Stomach (tissue), 9 donors: Measurements from ENCODE around the gene BCL3. TPM values are rescaled to one million over a fixed set of nuclear protein-coding genes. Genes with fewer than 3 reads are reported as not detected.
A peak's percentile ranks its signal among the peaks of the same experiment; 100 is the strongest.

Source experiments
- DNase-seq, 2 donors: peaks; one replicate each; pipeline versions ENCODE4 v3.0.0 to v3.0.0-alpha.2; 2013 to 2019
- H3K27ac ChIP-seq, 5 donors: fragments of 200-600 bp in 4 of 5; sonication (generic) in 4 of 5; one replicate each; pipeline ENCODE4 v1.5.1; 2013 to 2019; ENCODE audit warnings: mild to moderate bottlenecking in 1 of 5, moderate library complexity in 1 of 5
- H3K27me3 ChIP-seq, 3 donors: fragments of 200-600 bp; sonication (generic); one replicate each; pipeline ENCODE4 v1.5.1; 2017 to 2019; ENCODE audit warnings: mixed run types in 1 of 3
- H3K36me3 ChIP-seq, 4 donors: fragments of 200-600 bp; sonication (generic); 1 replicate in 3 of 4; 2 replicates in 1 of 4; pipeline ENCODE4 v1.5.1; 2016 to 2019
- H3K4me1 ChIP-seq, 4 donors: fragments of 200-600 bp; sonication (generic); one replicate each; pipeline ENCODE4 v1.5.1; 2016 to 2019
- H3K4me3 ChIP-seq, 4 donors: fragments of 200-600 bp; sonication (generic) in 3 of 4; one replicate each; pipeline ENCODE4 v1.5.1; 2016 to 2019; ENCODE audit warnings: mild to moderate bottlenecking in 1 of 4
- H3K9me3 ChIP-seq, 4 donors: fragments of 200-600 bp; sonication (generic); one replicate each; pipeline ENCODE4 v1.5.1; 2016 to 2019
- CTCF ChIP-seq, 7 experiments: fragments of 450-650 bp in 4 of 7; fragments of 200-600 bp in 3 of 7; sonication (generic) in 3 of 7; IDR thresholded peaks; one replicate each; pipeline ENCODE4 v1.5.1; 2016 to 2019; ENCODE audit warnings: antibody characterized with exemption in 7 of 7, control low read depth in 2 of 7, mild to moderate bottlenecking in 1 of 7
- EP300 ChIP-seq: sonication (generic); formaldehyde crosslinking; IDR thresholded peaks from one replicate; pipeline ENCODE4 v1.6.1; 2017; ENCODE audit warnings: antibody characterized with exemption
- POLR2A ChIP-seq, 4 donors: fragments of 450-650 bp; IDR thresholded peaks; one replicate each; pipeline ENCODE4 v1.6.1; 2016; ENCODE audit warnings: antibody characterized with exemption in 4 of 4, control low read depth in 2 of 4, mild to moderate bottlenecking in 1 of 4, moderate library complexity in 1 of 4
- POLR2AphosphoS5 ChIP-seq, 3 donors: sonication (generic); formaldehyde crosslinking; IDR thresholded peaks; one replicate each; pipeline ENCODE4 v1.6.1; 2016; ENCODE audit warnings: antibody characterized with exemption in 3 of 3
- WGBS, 5 donors: extraction: QIAGEN DNeasy Blood & Tissue Kit in 3 of 5; methylation state at CpG; one replicate each; pipeline versions ENCODE4 v1.1.5 to v1.1.7; 2013 to 2018; 5-methylcytosine and 5-hydroxymethylcytosine counted together
- intact Hi-C: fragments of 100-400 bp; cut with DNase I; formaldehyde crosslinking; loops from one replicate; pipeline ENCODE4 v1.15.1; 2023; ENCODE audit warnings: low total_unique reads
- polyA plus RNA-seq, 3 donors: library from polyadenylated mRNA; stranded (reverse); fragments of 200-250 nt; gene quantifications; one replicate each; pipeline ENCODE4 v1.2.3, GENCODE V29; 2013
- total RNA-seq, 5 donors: library from RNA; depleted of rRNA; stranded (reverse); fragments of >200 nt; gene quantifications; one replicate each; pipeline versions ENCODE4 v1.1.0 to v1.2.3, GENCODE V29; 2014 to 2016
- donor health status: healthy with polysubstance abuse.
- donor health status: Bipolar disorder and iron deficiency.
- donor health status: healthy.

The BCL3 gene
- total and polyA plus RNA-seq, 8 donors = 4.4 to 322 (median 79.8) TPM

DNA sequence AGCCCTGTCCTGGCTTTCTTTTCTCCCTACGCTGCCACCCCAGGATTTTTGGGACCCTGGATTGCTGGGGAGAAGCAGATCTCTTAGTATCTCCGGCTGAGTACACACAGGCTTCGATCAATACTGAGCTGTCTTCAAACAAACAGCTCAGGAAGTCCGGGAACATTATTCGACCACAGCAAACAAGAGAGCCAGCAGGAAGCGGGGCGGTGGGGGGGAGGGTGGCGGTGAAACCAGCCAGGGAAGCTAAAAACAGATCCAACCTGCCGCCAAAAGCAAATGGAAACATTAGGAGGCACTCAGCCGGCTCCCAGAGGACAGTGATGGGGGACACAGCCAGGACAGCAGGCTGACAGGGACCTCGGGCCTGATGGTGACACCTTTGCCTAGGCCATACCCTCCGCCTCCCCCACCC lies 48.2 kb downstream of the BCL3 start:
- intact Hi-C loops = no loop called here
- H3K36me3 ChIP-seq = peaks cover 0 to 33% (median 20%) of the 10 kb centered on the region in 4 donors
- peak; percentile 69 to 83 for DNase-seq
- TF ChIP-seq CTCF (IDR thresholded peaks at IDR 0.05) (no peak), EP300 (no peak), POLR2A (IDR thresholded peaks at IDR 0.05) (no peak), POLR2AphosphoS5 (IDR thresholded peaks at IDR 0.05) (no peak)
- H3K27ac ChIP-seq = peak overlapping the region; percentile 45 to 81 (median 57)
- peaks cover 0 to 25% (median 22%) of the 10 kb centered on the region in 4 donors for H3K4me1 ChIP-seq
- H3K4me3 ChIP-seq = no peak overlapping the region
- no peaks in the 10 kb centered on the region for H3K9me3 ChIP-seq
- H3K27me3 ChIP-seq = no peaks in the 10 kb centered on the region
- 15 to 33% (median 17%) methylated on average over 12 of the region's 12 CpGs for WGBS, 5 donors

GRCh38 chr19:44799627-44800346 lies 51.3 kb downstream of the BCL3 start:
- WGBS, 5 donors = 59 to 74% (median 71%) methylated on average over 8 to 10 of the region's 10 CpGs
- TF ChIP-seq POLR2AphosphoS5 (IDR thresholded peaks at IDR 0.05) (no peak), CTCF (IDR thresholded peaks at IDR 0.05) (no peak), EP300 (no peak), POLR2A (IDR thresholded peaks at IDR 0.05) (no peak)
- no peak for DNase-seq
- H3K4me3 ChIP-seq = no peak overlapping the region
- intact Hi-C loops = loop anchor here (5.0 kb wide), 1 partner anchor 43 kb away; no protein-coding TSS in a partner anchor
- peaks cover 0 to 11% (median 5%) of the 10 kb centered on the region in 4 donors for H3K36me3 ChIP-seq
- peaks cover 0 to 25% (median 22%) of the 10 kb centered on the region in 4 donors for H3K4me1 ChIP-seq
- H3K9me3 ChIP-seq = peaks cover 0 to 4% (median 0%) of the 10 kb centered on the region in 4 donors
- H3K27ac ChIP-seq = no peak overlapping the region
- H3K27me3 ChIP-seq = no peaks in the 10 kb centered on the region

DNA sequence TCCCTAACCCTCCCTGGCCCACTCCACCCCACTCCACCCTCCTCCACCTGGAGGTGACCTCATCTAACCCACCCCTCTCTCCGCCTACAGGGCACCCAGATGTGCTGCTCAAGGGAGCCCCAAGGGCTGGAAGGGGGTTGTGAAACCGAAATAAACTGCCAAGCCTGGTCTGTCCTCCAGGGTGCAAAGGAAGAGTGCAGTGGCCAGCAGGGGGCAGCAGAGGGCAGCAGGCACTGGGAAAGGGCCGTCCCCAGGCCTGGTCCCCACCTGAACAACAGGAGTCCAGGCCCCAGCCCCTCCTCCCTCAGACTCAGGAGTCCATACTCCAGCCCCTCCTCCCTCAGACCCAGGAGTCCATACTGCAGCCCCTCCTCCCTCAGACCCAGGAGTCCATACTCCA lies 52.0 kb downstream of the BCL3 start:
- no peak overlapping the region for H3K27ac ChIP-seq
- H3K27me3 ChIP-seq = no peaks in the 10 kb centered on the region

More for the DNA sequence above, 52.0 kb downstream of the BCL3 start:
- TF ChIP-seq POLR2AphosphoS5 (IDR thresholded peaks at IDR 0.05) (peak in 1 of 3 donors; percentile 35), CTCF (IDR thresholded peaks at IDR 0.05) (peak in 5 of 7 experiments; percentile 86 to 96 (median 94)), EP300 (no peak)
- 0 to 7% (median 4%) methylated on average over 2 to 3 of the region's 3 CpGs for WGBS, 5 donors
- Histone ChIP-seq H3K4me1 (peaks cover 0 to 25% (median 22%) of the 10 kb centered on the region in 4 donors), H3K36me3 (peaks cover 0 to 8% (median 1%) of the 10 kb centered on the region in 4 donors), H3K9me3 (peaks cover 0 to 4% (median 0%) of the 10 kb centered on the region in 4 donors), H3K4me3 (no peak overlapping the region)
- intact Hi-C loops = loop anchor here (5.0 kb wide), 1 partner anchor 42 kb away; no protein-coding TSS in a partner anchor
- peak; percentile 87 to 94 for DNase-seq
